DMS 273 (cell line): ENCODE measurements around the gene ANKMY1.

Experiments
- DNase-seq: peaks from one replicate; lab custom pipeline; 2025; ENCODE audit not compliant: unreplicated experiment; lab: John Stamatoyannopoulos, UW

Gene ANKMY1

DNA sequence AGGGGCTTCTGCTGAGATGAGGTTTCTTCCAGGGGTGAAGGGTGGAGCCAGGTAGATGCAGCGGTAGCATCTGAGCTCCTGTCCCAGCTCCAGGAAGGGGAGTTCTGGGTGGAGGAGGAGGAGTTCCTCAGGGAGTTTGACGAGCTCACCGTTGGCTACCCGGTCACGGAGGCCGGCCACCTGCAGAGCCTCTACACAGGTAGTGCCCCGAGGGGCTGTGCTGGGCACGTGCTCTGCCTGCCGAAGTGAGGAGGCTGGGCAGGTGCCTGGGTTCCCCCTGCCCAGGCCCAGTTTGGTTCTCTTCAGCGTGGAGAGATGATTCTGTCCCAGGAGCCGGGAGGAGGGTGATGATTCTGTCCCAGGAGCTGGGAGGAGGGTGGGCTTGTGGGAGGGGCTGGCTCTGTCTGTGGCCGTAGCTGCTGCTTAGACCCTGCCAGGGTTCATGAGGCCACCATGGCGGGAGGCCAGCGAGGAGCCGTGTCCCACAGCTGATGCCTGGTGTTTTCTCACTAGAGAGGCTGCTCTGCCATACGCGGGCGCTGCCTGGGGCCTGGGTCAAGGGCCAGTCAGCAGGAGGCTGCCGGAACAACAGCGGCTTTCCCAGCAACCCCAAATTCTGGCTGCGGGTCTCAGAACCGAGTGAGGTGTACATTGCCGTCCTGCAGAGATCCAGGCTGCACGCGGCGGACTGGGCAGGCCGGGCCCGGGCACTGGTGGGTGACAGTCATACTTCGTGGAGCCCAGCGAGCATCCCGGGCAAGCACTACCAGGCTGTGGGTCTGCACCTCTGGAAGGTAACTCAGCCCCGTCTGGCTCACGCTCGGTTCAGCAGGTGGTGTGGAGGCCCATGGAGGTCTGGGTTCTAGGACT lies 37.0 kb upstream of the ANKMY1 start:
- DNase-seq = no peak

DNA sequence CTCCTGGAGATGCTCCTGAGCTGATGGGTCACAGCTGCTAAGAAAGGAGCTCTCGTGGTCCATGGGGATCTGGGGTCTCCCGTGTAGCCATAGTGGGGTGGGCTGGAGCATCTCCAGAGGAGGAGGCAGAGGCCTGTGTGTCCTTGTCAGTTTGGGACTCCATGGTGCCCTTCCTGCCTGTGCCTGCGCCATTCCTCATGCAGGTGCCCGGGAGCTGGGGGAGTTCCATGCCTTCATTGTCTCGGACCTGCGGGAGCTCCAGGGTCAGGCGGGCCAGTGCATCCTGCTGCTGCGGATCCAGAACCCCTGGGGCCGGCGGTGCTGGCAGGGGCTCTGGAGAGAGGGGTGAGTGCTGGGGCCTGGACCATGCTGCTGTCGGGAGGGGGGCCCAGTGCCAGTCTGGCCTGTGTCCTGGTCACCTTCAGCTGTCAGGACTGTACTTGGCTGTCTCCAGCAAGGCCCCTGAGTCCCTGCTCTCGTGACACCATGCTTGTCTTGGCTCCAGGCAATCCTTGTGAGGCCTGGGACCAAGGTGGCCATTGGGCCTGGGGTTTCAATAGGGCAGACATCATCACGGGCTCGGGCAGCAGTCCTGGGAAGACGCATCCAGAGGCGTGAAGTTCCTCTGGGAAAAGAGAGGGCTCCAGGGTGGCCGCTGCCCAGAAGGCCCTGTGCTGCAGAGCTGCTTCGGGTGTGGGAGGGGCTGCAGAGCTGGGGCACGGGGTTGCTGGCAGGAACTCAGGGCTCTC lies 36.1 kb upstream of the ANKMY1 start:
- DNase-seq = no peak

DNA sequence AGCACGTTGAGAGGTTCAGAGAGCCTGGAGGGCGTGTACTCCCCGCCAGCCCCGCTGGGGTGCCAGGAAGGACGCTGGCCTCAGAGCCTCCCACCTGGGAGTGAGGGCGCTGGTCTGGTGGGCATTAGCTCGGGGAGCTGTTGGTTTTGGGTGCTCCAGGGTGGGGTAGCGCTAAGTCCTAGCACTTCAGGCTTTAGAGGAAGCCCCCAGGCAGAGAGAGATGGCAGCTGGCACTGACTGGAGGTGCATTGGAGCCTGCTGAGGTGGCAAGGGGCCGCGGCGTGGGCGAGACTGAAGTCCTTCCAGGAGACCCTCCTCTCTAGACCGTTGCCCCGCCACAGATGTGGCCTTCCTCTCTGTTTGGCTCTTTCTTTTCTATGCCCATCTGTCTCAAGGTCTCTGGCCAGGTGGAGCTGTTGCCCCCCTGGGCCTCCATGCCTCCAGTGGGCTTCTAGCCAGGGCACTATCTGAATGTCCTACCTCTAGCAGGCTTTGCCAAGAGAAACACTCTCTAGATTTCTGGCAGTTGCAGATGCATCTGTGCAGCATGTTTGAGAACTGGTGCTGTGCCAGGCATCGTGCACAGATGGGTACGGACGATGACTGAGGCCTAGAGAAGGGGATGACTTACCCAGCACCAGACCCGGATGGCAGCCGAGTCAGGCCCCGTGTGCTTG lies 35.4 kb upstream of the ANKMY1 start:
- DNase-seq = peak; percentile 96

DNA sequence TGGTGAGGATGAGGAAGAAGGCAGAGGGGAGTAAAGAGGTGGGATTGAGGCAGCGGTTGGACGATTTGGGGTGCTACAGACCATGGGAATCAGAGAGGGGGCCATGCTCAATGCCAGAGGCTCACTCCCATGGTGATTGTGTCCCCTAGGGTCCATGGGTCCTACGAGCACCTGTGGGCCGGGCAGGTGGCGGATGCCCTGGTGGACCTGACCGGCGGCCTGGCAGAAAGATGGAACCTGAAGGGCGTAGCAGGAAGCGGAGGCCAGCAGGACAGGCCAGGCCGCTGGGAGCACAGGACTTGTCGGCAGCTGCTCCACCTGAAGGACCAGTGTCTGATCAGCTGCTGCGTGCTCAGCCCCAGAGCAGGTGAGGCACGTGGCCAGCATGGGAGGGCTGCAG lies 34.0 kb upstream of the ANKMY1 start:
- no peak for DNase-seq

DNA sequence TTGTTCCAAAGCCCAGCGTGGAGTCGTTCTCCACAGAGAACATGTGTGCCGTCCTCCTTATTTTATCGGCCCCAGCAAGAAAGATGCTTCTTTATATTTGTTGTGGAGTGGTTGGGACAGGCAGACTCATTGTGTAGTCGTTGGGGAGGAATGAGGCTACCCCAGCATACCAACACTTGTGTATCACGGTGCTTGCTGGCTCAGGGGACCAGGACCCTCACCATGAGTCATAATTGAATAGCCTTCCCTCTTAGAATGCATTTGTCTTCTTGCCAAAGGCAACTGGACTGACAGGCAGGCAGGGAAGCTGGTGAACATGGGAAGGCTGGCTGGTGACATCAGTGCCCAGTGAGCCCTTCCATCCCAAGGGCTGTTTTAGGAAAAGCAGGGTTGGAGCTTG lies 33.4 kb upstream of the ANKMY1 start:
- DNase-seq = no peak

DNA sequence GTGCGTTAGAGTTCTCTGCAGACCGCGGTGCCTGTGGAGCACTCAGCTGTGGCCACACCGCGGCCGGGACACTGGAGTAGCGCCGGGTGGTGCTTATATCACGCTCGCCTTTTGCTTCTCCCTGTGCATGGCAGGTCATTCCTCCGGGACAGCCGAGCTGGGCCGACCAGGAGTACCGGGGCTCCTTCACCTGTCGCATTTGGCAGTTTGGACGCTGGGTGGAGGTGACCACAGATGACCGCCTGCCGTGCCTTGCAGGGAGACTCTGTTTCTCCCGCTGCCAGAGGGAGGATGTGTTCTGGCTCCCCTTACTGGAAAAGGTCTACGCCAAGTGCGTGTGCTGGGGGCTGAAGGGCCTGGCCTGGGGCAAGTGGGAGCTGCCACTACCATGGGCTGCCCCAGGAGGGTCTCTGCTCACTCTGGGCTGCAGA lies 32.9 kb upstream of the ANKMY1 start:
- DNase-seq = no peak

DNA sequence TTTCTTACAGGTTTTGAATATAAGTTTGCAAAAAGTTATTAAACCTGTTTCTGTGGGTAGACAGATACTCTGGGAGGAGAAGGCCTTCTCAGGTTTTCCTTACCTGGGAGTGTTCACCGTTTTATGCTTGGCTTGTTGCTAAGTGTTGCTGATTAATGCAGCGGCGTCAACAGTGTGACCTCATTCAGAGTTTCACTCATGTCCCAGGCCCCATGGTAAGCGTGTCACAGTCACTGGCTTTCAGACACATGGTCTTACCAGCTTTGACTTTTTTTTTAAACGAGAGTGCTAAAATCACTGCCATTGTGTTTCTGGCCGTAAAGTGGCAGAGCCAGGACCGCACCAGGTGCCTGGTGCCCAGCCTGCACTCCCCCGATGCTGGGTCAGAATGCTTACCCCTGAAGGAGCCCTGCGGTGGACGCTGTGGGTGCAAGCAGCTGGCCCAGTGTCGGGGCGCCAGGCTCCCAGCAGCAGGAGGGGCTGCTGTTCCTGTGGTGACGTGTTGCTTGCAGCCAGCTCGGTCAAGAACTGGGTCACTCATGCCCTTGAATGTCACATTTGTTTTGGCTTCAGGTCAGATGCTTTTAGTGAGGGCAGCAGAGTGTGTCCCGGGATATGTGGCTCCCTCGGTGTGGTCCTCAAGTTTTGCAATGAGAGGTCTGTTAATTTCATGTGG lies 32.2 kb upstream of the ANKMY1 start:
- no peak for DNase-seq

DNA sequence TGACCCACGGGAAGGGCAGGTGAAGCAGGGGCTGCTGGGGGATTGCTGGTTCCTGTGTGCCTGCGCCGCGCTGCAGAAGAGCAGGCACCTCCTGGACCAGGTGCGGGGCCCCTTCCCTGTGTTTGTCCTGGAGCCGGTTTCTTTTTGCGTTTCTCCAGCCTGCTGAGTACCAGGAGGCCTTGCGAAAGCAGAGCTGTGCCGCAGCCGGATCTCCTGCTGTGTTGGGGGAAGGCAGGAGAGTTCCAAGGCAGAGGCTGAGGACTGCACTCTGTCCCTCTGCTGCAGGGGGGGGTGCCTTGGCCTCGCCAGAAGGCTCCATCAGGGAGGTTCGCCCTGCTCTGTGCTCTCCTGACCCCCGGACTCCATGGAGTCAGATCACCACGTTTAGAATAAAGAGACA lies 31.6 kb upstream of the ANKMY1 start:
- no peak for DNase-seq

DNA sequence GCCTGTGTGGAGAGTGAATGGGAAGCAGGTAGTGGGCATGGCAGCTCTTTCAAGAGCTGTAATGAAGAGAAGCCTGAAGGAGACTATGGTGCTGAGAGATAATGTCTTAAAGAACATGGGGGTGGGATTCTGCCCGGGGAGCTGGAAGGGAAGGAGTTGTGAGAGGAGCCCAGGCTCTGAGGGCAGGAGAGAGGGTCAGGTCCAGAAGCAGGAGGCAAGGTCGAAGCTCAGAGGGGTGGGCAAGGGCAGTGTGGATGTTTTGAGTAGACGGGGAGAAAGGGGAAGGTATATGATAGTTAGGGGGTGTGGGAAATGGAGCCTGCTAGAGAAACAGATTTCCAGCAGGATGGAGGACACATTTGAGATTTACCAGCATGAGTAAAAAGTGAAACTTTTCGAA lies 30.9 kb upstream of the ANKMY1 start:
- no peak for DNase-seq

DNA sequence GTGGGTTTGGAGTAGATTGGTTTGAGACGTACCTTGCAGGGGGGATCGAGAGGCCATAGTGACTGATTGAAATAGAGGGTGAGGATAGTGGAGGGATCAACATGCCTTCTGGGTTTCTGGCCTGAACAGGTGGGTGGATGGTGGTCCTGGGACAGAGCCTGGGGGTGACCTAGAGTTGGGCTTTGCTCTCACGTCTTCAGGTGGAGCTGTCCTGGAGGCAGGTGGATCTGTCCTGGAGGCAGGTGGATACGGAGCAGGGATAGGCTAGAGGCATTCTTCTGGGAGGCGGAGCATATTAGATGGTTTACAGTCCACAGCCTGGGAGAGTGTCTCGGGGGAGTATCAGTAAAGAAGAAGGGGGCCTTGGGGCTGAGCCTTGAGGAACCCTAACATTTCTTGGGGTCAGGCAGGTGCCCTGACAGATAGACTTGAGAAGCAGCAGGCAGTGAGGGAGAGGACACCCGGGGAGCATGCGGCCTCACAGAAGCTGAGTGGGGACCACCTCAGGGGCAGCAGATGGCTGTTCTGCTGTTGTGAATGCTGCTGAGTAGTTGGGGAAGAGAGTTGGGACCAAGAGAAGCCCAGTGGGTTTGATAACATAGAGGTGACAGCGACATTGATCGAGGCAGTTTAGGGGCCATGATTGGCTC lies 30.3 kb upstream of the ANKMY1 start:
- DNase-seq = no peak

DNA sequence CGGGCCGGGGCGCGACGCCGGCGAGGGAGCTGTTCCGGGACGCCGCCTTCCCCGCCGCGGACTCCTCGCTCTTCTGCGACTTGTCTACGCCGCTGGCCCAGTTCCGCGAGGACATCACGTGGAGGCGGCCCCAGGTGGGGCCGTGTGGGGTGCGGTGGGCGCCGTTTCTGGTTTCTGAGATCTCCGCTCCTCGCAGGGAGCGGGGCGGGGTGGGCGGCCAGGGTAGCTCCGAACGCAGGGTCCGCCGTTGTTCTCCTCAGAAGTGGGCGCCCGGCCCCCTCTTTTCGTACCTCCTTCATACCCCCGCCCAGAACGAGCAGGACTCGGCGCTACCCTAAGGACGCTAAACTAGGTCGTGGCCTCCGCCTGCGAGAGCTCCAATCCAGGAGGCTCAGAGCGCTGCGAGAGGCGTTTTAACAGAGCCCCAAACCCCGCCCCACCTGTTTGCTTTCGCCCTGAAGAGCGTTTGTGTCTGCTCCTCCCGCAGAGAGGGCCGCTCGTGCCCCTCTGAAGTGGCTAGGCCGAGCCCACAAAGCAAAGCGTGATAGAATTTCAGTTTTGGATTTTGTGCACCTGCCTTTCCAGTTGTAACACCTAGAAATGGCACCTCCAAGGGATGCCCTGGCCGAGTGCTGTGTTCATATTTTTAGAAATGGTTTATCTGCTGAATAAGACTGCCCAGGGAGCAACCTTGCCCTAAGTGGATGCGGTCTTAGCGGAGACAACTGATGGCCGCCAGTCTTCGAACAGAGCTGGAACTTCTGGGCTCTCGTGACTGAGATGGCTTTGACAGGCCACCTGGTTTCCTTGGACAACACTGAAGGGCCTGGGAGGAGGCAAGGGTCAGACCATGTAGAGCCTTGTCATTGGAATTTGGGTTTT lies 29.4 kb upstream of the ANKMY1 start:
- DNase-seq = peak; percentile 82

DNA sequence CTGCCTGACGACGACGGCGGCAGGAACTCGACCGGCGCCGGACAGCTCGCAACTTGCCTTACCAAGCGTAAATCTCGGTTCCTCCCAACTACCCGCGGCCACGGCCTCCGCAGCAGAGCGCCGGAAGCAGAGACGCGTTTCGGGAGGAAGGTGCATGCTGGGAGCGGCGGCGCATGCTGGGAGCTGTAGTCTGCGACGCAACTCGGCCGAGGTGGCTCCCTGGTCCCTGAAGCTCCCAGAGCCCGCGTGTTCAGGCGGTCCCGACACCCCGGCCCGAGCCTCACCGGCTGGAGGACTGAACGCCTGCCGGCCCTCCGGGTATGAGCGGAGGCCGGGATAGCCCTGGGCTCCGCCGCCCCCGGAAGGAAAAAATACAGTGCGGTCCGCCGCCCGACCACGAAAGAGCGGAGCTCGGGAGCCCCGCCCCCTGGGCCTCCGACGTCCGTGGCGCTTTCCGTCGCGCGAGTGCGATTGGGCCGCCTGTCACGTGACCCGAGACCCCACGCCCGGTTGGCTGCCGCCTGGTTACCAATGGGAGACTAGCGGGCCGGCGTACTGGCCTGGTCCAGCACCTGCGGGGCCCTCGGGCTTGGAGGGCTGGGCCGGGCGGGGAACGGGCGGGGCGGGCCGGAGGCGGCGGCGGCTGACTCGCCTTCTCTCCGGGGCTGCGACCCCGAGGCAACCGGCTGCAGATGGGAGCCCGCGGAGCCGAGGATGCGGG lies 28.6 kb upstream of the ANKMY1 start, which contains the start of gene CAPN10:
Gene CAPN10, plus strand, starts transcription at position 537 of the 721 bp plus-strand sequence. Its CDS starts 178 bp downstream, at position 715.
- DNase-seq = peak; percentile 98

DNA sequence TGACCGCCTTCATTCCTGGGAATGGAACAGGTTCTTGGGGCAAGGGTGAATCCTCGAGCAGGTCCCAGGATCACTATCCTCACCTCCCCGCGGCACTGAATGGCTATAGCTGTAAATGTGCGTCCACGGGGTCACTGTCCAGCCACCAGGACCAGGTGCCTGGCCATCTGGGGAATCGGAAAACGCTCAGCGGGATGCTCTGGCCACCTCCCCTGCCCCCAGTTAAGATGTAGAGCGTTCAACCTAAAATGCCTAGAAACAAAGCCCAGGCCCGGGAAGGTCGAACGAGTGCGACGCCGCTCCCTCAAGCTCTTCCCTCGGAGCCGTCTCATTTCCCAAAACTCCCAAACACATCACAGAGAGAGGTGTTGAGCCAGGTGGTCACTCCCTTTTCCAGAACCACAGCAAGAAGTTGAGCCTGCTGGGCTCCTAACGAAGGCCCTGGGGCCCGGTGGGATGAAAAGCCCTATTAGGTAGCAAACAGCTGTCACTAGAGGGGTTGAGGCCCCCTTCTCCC lies 28.0 kb upstream of the ANKMY1 start:
- no peak for DNase-seq

DNA sequence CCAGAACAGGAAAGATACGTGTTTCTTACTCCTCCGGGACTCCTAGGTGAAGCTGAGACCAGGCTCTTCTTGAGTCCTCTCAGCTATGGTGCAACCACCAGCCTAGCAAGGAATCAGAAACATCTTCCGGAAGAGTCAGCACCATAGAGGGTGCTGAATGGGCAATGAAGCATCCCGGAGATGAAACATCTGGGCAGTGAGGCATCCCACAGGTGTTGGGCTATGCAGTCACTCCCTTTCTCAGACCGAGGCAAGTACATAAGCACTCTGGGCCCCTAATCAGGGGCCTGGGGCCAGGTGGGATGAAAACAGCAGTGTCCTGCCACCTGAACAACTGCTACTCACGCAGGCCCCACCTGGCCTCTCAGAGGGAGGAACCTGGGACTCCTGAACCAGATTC lies 27.3 kb upstream of the ANKMY1 start:
- no peak for DNase-seq

DNA sequence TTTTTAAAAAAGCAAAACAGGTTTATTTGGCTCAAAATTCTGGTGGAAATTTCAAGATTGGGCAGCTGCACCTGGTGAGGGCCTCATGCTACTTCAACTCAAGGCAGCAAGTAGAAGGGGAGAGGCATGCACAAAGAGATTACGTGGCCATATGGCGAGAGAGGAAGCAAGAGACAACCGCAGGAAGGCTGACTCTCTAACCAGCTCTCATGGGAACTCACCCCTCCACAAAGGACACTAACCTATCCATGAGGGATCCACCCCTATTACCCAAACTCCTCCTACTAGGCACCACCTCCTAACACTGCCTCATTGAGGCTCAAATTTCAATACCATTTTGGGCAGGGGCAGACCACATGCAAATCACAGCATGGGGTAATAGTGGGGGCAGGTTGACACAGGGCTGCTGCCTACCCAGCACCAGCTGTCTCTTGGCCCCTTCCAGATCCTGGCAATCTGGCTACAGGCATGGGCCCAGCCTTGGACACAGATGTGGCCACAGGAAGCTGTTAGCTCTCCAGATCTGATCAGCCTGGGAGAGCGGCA lies 26.8 kb upstream of the ANKMY1 start:
- DNase-seq = peak; percentile 99

DNA sequence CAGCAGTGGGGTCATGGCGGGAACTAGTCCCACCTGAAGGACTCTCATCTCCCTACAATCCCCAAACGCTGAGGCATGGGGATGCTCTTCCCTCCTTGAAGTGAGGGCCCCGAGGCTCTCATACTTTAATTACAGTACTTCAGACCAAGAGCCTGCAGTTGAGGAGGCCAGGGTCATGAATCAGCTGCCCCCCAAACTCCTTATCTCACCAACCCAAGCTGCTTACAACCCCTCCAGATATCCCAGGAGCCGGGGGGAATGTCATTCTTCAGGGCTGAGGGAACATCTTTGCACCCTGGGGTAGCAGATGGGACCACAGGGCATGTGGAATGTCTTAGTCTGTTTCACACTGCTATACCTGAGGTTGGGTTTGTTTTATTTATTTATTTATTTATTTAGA lies 26.0 kb upstream of the ANKMY1 start:
- DNase-seq = no peak

DNA sequence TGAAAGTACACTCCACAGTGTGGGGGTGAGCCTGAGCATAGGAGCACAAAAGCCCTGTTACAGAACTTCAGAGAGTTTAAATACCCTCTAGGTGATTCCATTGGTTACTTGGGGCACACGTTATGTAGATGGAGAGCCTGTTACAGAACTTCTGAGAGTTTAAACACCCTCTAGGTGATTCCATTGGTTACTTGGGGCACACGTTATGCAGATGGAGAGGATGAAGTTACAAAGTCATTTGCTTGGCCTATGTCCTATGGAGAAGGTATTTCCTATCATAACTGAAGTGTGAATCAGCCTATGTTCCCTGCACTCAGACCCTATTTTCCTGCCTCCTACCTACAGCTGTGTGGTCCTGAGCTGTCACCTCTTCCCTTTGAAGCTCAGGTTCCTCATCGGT lies 25.0 kb upstream of the ANKMY1 start:
- DNase-seq = no peak

DNA sequence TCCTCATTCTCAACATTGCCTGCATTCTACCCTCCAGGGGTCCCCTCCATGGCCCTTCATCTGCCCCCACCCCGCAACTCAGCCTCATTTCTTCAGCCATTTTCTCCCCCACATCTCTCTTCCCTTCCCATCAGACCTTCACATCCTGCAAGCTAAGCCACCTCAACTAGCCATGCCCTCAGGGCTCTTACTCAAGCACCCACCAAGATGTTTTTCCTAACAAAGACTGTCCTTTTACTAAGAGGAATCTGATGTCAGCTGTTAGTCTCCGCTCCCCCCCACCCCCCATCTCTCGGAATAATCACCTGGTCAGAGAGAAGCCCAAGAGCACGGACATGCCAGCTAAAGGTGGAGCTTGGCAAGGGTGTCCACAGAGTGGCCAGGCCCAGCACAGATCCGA lies 24.0 kb upstream of the ANKMY1 start:
- no peak for DNase-seq
